Activated CD4-positive, alpha-beta T cell treated with anti-CD3 and anti-CD28 coated beads, Interleukin-2, amount 50 U/mL, for 4 hours (primary cell): ENCODE measurements around the gene ZC3H12A.

Source experiments
- DNase-seq, 2 experiments: peaks; one replicate each; pipeline ENCODE4 v3.0.0-alpha.2; 2020

ZC3H12A gene

DNA sequence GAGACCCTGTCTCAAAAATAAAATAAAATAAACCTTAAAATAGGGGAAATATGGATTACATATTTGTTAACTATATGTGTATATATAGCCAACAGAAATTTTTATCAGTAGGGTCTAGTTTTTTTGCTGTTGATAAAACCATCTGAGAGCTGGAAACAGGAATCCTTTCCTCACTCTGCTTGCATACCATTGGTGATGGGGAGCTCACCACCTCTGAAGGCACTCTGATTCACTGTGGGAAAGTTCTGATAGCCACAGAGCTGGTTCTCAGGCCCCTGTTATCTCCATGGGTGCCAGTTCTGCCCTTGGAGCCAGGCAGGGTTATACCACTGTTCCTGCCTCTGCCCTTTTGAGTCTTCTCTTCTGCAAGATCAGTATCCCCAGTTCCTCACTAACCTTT, 17.8 kb upstream of the ZC3H12A start:
- DNase-seq, result no peak

DNA sequence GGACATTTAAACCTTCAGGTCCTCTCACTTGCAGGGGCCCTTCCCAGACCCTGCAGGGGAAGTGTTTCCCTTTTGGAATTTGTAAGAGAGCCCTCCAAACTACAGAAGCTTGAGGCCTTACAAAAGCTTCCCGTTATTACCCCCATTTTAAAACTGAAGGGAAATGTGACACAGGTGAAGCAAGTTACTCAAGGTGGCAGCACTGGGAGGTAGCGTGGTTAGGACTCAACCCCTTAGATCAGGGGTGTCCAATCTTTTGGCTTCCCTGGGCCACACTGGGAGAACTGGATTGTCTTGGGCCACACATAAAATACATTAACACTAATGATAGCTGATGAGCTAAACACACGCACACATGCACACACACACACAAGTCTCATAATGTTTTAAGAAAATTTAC, 15.8 kb upstream of the ZC3H12A start:
- no peak for DNase-seq

DNA sequence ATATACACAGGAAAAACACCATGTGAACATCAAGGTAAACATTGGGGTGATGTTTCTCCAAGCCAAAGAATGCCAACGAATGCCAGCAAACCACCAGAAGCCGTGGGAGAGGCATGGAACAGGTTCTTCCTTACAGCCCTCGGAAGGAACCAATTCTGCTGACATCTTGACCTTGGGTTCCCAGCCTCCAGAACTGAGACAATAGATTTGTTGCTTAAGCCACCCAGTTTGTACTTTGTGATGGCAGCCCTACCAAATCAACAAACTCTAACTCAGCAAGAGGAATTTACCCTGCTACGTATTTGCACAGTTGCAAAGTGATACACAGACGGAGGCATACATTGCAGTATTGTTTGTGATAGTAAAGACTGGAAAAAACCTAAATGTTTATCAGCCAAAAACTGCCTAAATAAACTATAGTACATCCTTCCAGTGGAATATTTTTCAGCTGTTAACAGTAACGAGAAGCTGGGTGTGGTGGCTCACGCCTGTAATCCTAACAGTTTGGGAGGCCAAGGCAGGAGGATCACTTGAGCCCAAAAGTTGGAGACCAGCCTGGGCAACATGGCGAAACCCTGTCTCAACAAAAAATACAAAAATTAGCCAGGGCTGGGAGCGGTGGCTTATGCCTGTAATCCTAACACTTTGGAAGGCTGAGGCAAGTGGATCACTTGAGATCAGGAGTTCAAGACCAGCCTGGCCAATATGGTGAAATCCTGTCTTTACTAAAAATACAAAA, 12.5 kb upstream of the ZC3H12A start:
- no peak for DNase-seq

- no peak for DNase-seq
Measured at GRCh38 chr1:37464443-37464842, 9.9 kb upstream of the ZC3H12A start.

DNA sequence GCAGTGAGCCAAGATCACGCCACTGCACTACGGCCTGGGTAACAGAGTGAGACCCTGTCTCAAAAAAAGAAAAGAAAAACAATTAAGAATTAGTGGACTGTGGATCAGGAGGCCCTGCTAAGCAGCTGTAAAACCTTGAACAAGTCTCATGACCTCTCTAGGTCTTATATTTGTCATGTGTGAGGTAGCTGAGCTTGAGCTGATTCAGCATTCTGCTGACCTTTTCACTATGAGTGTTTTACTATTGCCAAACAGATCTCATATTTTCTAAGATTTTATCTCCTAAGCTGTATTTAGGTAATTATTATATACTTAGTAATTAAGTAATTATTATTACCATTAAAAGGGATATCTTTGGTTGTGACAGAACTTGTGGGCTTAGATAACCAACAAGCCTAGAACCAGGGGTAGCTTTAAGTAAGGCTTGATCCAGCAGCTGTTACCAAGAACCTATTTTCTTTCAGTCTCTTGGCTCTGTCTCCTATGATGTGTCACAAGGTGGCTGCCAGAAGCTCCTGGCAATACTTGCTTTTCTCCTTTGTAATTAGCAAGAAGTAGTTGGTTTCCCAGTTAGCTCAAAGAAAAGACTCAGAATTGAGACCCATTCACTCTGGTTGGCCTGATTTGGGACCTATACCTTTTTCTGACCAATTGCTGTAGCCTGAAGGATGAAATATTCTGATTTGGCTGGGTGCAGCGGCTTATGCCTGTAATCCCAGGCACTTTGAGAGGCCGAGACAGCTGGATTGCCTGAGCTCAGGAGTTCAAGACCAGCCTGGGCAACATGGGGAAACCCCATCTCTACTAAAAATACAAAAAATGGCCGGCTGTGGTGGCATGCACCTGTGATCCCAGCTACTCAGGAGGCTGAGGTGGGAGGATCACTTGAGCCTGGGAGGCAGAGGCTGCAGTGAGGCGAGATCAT, 8.5 kb upstream of the ZC3H12A start:
- no peak for DNase-seq

DNA sequence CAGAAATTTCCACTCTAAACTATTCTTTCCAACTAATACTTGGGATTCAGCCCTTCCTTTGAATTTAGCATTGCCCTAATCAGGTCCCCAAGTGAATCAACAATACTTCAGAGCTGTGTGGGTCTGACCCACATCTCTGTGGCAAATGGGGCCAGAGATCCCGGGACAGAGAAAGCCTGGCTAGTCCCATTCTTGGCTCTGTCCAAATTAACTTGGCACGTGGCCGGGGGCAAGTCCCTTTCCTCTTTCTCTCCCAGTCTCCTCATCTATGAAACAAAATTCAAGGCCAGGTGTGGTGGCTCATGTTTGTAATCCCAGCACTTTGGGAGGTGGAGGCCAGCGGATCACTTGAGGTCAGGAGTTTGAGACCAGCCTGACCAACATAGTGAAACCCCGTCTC, 6.3 kb upstream of the ZC3H12A start:
- DNase-seq, result no peak

DNA sequence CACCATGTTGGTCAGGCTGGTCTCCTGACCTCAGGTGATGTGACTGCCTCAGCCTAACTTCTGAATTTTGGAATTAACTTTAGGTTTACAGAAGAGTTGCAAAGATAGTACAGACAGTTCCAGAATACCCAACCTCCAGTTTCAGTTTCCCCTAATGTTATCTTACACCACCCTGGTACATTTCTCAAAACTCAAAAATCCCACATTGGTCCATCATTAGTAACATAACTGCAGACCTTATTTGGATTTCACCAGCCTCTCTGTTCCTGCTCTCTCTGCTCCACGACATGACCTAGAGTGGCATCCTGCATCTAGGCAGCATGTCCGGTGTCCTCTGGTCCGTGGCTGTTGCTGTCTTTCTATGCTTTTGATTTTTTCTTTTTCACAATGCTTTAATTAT, 5.0 kb upstream of the ZC3H12A start:
- DNase-seq, result no peak

DNA sequence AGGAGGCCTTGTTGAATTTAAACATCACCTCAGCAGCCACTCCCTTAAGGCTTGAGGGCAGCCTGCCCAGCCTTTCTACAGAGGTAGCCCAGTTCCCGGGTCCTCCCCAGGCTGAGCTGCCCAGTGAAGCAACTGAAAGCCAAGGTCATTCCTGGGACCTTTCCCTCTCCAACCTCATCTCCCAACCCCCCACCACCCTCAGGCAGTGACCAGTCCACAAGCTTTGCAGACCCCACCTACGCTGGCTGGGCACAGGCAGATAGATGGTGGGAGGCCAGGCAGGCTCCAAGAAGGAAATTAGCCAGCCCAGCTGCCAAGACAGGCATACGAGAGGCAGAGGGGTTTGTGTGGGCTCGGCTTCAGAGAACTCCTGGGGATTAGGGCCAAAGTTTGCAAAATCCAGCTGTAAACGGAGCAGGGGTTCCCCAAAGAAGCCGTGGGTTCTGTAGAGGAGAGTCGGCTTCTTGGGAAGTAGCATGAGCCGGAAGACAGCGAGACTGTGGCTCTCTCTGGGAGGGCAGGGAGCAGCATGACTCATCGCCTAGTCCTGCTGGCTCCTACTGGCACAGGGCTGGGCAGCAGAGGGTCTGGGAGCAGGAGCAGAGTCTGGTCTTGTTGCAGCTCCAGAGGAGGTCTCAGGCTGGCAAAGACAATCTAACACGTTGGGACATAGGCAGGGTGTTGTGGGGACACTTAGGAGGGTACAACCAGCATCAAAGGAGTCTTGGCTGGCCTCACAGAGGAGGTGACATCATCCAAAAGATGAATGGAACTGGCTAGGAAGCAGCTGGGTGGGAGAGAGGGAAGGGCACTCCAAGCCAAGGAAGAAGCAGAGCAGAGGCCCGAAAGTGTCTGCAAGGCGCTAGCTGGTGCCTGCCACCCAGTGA, 2.8 kb upstream of the ZC3H12A start:
- DNase-seq, result no peak

- no peak for DNase-seq
Measured at GRCh38 chr1:37472281-37472680, 2.1 kb upstream of the ZC3H12A start.

DNA sequence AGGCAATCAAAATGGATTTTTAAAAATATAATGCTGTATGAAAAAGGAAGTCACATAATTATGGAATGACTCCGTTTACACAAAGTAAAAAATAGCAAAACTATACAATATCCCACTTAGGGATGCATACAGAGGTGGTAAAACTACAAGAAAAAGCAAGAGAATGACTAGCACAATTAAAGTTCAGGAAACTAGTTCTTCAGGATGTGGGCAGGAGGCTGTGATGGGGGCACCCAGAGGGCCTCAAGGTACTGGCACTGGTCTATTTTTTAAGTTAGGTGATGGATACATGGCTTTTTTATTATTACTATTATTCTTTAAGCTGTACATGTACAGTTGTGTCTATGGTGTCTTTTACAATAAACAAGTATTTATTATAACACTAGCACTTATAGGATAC, 1.4 kb upstream of the ZC3H12A start:
- no peak for DNase-seq

DNA sequence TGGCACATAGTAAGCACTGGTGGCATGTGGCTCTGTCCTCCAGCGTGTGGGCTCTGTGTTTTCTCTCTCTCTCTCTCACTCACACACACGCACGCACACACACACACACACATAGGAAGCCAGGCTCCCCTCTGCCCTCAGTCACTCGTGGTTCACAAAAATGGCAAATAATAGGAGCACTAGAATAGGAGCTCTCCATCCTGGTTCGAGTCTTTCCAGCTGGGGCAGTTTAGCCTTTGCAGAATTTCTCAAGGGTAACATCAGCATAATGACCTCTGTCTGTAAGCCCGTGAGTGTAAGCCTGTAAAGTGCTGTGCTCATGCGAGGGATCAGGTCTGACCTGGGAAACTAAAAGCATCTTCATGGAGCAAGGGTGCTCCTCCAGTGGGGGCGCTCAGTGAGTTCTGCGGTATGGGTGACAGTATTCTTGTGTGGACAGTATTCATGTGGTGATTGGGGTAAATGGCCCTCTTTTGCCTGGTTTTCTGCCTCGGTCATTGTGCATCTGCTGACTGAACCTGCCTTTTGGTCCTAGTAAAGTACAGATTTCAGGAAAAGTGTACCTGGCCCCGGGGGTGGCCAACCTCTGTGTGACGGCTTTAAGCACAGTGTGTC, 842 bp upstream of the ZC3H12A start:
- no peak for DNase-seq

DNA sequence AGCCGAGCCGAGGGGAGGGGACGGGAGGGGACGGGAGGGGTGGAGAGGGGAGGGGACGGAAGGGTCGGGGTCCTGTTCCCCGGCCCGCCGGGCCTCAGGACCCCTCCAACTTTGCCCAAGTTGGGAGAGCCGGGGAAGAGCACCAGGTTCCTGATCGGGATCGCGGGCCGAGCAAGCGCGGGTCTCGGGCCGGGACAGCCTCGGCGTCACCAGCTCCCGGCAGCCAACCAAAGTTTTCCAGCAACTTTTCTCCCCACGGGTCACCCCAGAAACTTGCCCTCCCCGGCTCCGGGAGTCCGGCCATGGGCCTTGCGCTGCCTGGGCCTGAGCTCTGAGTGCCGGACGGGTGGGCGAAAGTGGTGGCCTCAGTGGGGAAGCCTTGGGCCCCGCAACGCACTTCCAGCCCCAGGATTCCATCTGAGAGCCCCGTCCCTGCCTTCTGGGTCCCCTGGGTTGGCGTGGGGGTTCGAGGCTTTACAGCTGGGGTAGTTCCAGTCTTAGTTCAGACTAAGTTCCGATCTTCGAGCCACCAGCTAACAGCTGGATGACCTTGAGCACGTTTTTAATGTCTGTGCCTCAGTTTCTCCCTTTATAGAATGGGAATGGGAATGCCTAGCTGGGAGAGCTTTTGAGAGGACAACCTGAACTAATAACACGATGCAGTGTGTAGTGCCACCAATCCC, 458 bp downstream of the ZC3H12A start:
- DNase-seq, result no peak

DNA sequence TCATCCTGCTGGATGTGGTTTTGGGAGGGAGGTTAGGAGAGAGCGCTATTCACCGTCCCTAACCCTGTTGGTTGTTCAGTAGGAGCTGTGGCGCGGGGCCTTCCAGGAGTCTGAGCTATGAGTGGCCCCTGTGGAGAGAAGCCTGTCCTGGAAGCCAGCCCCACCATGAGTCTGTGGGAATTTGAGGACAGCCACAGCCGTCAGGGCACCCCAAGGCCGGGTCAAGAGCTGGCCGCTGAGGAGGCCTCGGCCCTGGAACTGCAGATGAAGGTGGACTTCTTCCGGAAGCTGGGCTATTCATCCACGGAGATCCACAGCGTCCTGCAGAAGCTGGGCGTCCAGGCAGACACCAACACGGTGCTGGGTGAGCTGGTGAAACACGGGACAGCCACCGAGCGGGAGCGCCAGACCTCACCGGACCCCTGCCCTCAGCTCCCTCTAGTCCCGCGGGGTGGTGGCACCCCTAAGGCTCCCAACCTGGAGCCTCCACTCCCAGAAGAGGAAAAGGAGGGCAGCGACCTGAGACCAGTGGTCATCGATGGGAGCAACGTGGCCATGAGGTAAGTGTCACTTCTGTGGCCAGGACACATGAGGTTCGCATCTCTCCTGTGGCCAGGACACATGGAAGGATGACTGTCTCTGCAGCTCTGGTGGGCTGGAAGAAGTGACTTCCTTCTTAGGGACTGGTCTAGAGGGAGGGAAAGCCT, 1.2 kb downstream of the ZC3H12A start:
- DNase-seq, result no peak

GRCh38 chr1:37476087-37476452, 1.7 kb downstream of the ZC3H12A start:
- DNase-seq, result no peak

DNA sequence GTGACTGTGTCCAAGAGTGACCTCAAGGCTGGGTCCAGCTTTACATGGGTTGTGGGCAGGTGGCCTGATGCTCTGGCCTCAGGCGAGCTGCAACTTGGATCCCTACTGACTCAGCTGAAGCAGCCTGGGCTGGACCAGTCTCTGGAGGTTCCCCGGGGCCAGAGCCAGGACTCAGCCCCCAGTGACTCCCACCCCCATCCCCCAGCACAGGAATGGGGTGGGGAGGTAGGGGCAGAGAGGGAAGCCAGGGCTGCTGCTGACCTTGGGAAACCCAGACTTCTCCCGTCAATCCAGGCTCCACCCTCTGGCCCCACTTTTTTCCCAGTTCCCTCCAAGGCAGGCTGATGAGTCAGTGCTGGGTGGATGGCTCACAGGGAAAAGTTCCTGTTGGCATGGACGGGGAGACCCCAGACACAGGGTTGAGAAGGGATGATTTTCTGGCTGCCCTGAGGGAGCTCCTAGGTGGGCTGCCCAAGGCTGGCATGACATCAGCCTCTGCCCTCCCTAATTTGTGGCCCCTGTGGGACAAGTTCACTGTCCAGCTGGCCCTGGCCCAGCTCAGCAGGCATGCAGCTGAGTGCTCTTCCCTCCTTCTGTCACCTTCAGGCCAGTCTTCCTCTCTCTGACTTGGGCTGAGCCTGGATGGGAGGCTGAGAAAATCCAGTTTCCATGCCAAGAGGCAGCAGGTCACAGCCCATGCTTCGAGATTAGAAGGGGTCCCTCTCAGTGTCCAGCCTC, 2.2 kb downstream of the ZC3H12A start:
- no peak for DNase-seq

DNA sequence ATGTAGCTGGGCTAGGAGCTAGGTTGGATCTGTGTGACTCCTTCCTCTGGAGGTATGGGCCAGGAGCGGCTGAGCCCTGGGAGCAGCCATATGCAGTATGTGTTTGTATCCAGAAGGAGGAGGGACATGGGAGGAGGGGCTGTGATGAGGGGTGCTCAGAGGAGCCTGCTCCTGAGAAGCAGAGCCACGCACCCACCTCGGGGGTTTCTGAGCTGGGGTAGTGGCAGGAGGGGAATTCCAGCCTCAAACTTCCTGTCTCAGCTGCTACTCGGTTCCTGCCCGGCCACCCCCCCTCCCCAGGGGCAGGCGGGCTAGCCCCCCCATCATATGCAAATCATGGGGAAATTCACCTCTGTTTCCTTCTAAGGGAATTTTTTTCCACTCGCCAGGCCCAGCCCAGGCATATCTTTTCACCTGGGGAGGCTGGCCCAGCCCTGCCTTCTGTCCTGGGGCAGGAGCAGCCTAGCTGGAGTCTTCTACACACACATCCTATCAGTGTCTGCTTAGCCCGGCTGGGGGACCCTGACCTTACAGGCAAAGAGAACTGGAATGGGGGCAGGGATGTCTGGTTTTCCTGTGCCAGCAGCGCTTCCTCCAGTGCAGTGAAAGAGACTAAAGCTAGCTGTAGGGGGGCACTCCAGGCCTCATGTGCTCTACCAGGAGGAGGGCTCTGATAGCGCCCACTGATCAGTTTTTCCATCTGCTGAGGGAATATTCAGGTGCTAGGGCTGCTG, 3.0 kb downstream of the ZC3H12A start:
- peak; percentile 87 to 91 for DNase-seq

DNA sequence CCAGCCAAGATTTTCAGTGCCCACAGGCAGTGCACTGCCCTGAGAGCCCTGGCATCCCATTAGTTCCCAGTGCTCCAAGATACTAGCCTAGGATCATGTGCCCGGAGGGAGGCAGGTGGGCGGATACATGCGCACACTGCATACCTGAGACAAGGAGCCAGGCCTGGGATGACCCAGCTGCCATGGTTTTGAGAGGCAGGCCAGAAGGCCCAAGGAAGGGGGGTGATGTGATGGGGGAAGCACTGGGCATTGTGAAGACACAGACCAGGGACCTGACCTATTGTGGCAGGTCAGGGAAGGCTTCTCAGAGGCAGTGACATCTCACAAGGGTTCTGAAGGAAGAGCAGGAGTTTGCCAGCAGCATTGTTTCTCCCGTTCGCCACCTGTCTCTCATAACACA, 3.6 kb downstream of the ZC3H12A start:
- no peak for DNase-seq

- DNase-seq, result peak; percentile 64 to 66
Measured at GRCh38 chr1:37478451-37478881, 4.1 kb downstream of the ZC3H12A start.

DNA sequence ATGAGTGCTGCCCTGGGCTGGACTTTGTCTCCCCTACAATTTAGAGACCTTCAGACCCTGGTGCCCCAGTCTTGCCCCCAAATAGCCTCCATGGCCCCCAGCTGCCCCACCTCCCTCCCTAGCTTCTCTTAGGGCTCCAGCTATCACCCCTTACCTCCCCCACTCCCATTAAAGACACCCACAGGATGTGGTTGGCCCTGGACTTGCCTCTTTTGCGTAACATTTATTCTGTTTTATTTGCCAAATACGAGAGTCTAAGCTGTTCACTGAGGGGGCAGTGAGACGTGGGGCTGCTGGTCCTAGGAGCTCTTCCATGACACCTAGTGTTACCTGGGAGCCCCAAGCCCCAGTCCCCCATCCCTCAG, 4.5 kb downstream of the ZC3H12A start:
- DNase-seq, result no peak
